ENCODE data around the gene SCN2B. TPM values are rescaled to one million over a fixed set of nuclear protein-coding genes. Genes with fewer than 3 reads are reported as not detected.

Gene SCN2B
- total RNA-seq, 1 donor from 2014 or later: under 0.01 TPM

GRCh38 chr11:118168751-118169150, 7.7 kb downstream of the SCN2B start:
- H3K4me3 ChIP-seq (ENCODE audit: low read depth, low read length): no peak overlapping the region
- DNase-seq (ENCODE audit: low read depth): no peak
- TF ChIP-seq, protein P1, sequence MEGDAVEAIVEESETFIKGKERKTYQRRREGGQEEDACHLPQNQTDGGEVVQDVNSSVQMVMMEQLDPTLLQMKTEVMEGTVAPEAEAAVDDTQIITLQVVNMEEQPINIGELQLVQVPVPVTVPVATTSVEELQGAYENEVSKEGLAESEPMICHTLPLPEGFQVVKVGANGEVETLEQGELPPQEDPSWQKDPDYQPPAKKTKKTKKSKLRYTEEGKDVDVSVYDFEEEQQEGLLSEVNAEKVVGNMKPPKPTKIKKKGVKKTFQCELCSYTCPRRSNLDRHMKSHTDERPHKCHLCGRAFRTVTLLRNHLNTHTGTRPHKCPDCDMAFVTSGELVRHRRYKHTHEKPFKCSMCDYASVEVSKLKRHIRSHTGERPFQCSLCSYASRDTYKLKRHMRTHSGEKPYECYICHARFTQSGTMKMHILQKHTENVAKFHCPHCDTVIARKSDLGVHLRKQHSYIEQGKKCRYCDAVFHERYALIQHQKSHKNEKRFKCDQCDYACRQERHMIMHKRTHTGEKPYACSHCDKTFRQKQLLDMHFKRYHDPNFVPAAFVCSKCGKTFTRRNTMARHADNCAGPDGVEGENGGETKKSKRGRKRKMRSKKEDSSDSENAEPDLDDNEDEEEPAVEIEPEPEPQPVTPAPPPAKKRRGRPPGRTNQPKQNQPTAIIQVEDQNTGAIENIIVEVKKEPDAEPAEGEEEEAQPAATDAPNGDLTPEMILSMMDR (conservative IDR thresholded peaks at IDR 0.05; ENCODE audit: low read depth, low read length): no peak

DNA sequence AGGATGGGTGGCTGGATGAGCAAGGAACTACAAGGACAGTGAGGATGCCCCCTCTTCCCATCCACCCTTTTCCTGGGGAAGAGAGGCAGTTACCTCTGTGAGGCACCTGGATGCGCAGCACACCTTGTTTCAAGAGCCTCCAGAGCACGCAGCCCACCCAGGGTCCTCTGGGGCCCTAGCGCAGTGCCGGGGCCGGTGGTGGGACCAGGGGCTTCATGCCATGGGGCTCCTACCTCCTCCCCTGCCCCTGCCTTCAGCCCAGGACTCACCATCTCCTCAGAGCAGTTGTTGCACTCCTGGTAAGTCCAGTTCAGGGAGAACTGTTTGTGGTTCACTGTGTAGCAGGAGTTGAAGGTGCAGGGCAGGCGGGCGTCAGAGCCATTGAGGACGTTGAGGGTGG, 8.1 kb downstream of the SCN2B start:
- TF ChIP-seq, protein P1 (conservative IDR thresholded peaks at IDR 0.05; ENCODE audit: low read depth, low read length): no peak
- no peak for DNase-seq (ENCODE audit: low read depth)
- no peak overlapping the region for H3K4me3 ChIP-seq (ENCODE audit: low read depth, low read length)

- TF ChIP-seq, protein P1 (conservative IDR thresholded peaks at IDR 0.05; ENCODE audit: low read depth, low read length): no peak
- H3K4me3 ChIP-seq (ENCODE audit: low read depth, low read length): no peak overlapping the region
- no peak for DNase-seq (ENCODE audit: low read depth)
Observed at GRCh38 chr11:118167906-118168305, 8.5 kb downstream of the SCN2B start.

DNA sequence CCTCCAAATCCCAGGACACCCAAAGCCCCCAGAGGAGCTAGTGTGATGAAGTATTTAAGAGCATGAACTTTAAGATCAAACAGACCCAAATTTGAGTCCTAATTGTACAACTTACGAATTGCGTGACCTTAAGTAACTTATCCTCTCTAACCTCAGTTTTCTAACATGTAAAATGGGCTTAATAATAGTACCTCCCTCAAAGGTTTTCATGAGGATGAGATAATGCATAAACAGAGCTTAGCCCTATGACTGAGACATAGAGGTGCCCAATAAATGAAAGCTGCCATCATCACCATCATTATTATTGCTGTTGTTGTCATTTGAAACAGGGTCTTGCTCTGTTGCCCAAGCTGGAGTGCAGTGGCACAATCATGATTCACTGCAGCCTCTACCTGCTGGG, 9.2 kb downstream of the SCN2B start:
- no peak overlapping the region for H3K4me3 ChIP-seq (ENCODE audit: low read depth, low read length)
- TF ChIP-seq, protein P1 (conservative IDR thresholded peaks at IDR 0.05; ENCODE audit: low read depth, low read length): no peak
- no peak for DNase-seq (ENCODE audit: low read depth)

- DNase-seq (ENCODE audit: low read depth): no peak
- no peak overlapping the region for H3K4me3 ChIP-seq (ENCODE audit: low read depth, low read length)
- TF ChIP-seq, protein P1 (conservative IDR thresholded peaks at IDR 0.05; ENCODE audit: low read depth, low read length): no peak
Observed at GRCh38 chr11:118166641-118167040, 9.8 kb downstream of the SCN2B start.

DNA sequence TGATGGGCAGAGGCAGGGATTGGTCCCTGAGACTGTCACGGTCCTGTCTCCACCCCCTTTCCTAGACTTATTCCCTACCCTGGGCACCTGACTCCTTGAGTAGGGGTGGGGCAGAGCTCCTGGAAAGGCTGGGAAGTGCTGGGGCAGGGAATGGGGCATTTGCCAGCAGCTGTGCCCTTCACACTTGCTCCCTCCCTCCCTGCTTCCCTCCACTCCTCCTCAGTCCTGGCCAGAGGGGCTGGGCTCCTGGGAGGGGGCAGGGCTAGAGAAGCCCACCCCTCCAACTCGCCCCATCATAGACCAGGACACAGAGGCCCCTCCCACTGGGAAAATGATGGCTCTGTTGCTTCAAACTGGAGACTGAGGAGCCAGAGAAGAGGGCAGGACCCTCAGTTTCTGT, 11.6 kb downstream of the SCN2B start:
- TF ChIP-seq, protein P1 (conservative IDR thresholded peaks at IDR 0.05; ENCODE audit: low read depth, low read length): no peak
- H3K4me3 ChIP-seq (ENCODE audit: low read depth, low read length): no peak overlapping the region
- DNase-seq (ENCODE audit: low read depth): no peak

DNA sequence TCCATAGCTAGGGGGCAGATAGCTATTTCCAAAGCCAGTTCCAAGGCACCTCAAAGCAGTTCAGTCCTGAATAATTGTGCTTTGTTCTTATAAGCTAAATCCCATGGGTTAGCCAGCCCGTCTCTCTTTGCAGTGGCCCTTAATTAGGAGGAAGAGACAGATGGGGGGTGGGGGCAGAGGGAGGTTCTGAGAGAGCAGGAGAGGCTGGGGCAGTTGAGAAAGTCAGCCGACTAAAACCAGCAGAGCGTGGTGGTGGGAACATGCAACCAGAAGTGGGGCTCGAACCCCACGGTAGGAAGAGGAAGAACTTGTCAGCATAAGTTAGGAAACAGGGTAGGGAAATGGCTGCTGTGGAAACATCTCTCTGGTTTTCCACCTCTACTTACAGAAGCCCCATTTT, 12.9 kb downstream of the SCN2B start:
- TF ChIP-seq, protein P1 (conservative IDR thresholded peaks at IDR 0.05; ENCODE audit: low read depth, low read length): no peak
- no peak for DNase-seq (ENCODE audit: low read depth)
- no peak overlapping the region for H3K4me3 ChIP-seq (ENCODE audit: low read depth, low read length)
